GM12878 (cell line): ENCODE measurements around the gene SLC12A3. TPM values are rescaled to one million over a fixed set of nuclear protein-coding genes. Genes with fewer than 3 reads are reported as not detected.

ENCODE experiments used
- ATAC-seq: fragments of 200-7000 bp; cut with Tn5 transposase; 3 replicates; pipeline ENCODE4 v1.9.1; 2020; ENCODE audit warnings: mild to moderate bottlenecking, moderate library complexity
- BruUV-seq: library from RNA; stranded (reverse); fragments of 400-500 nt; replicated peaks from 2 replicates; lab custom pipeline; 2021; lab: Mats Ljungman, UMichigan
- CTCF ChIA-PET: fragments of 300-600 bp; sonication (Branson Sonifier 250); formaldehyde crosslinking; extraction: SDS; loops from one replicate; lab custom pipeline; 2021; ENCODE audit warnings: inconsistent platforms; lab: Yijun Ruan, JAX
- POLR2A ChIA-PET: fragments of 350-600 bp; formaldehyde crosslinking; extraction: SDS; loops from one replicate; lab custom pipeline; 2021; ENCODE audit warnings: inconsistent platforms; lab: Charles Lee
- RAD21 ChIA-PET: fragments of 300-600 bp; sonication (Branson Sonifier 250); formaldehyde crosslinking; loops from one replicate; lab custom pipeline; 2023; ENCODE audit warnings: antibody characterized with exemption; ENCODE audit not compliant: unreplicated experiment; lab: Charles Lee
- SMC1A ChIA-PET: fragments of 300-600 bp; sonication (Branson Sonifier 250); formaldehyde crosslinking; loops from one replicate; lab custom pipeline; 2023; ENCODE audit not compliant: unreplicated experiment, uncharacterized antibody; lab: Charles Lee
- DNase-seq: peaks from one replicate; pipeline ENCODE4 v3.0.0-alpha.2; 2011; ENCODE audit warnings: low read depth, low spot score
- FAIRE-seq: peaks from 3 replicates; lab custom pipeline; 2011; peaks lifted over from hg19 to GRCh38; lab: Jason Lieb, UNC
- H2AFZ ChIP-seq: 2 replicates; pipeline ENCODE4 v1.6.0; 2011; ENCODE audit warnings: low read depth, low read length, control low read depth; ENCODE audit not compliant: control insufficient read depth
- H3K27ac ChIP-seq: 2 replicates; pipeline ENCODE4 v1.5.1; 2011; ENCODE audit warnings: control low read depth; ENCODE audit not compliant: control insufficient read depth, insufficient read depth
- H3K27me3 ChIP-seq, 2 experiments: replicated peaks in 1 of 2; 2 replicates each; pipeline versions ENCODE4 v1.6.0 to v1.6.1; 2011; ENCODE audit warnings: low read length in 1 of 2; ENCODE audit not compliant: control insufficient read depth in 2 of 2, insufficient read depth in 2 of 2
- H3K36me3 ChIP-seq, 2 experiments: 2 replicates each; pipeline ENCODE4 v1.5.1; 2011; ENCODE audit warnings: low read length in 1 of 2; ENCODE audit not compliant: control insufficient read depth in 2 of 2, insufficient read depth in 2 of 2
- H3K4me1 ChIP-seq: 2 replicates; pipeline ENCODE4 v1.6.1; 2011; ENCODE audit warnings: mild to moderate bottlenecking, low read length, moderate library complexity, mixed read lengths; ENCODE audit not compliant: control insufficient read depth, insufficient read depth
- H3K4me2 ChIP-seq: 2 replicates; pipeline ENCODE4 v1.6.0; 2011; ENCODE audit warnings: control low read depth; ENCODE audit not compliant: control insufficient read depth, insufficient read depth
- H3K4me3 ChIP-seq: fragments of 200-600 bp; sonication (generic); 2 replicates; pipeline ENCODE4 v1.5.1; 2016
- H3K79me2 ChIP-seq: 2 replicates; pipeline ENCODE4 v1.6.0; 2011; ENCODE audit warnings: low read length; ENCODE audit not compliant: control insufficient read depth, insufficient read depth
- H3K9ac ChIP-seq: 2 replicates; pipeline ENCODE4 v1.8.0; 2011; ENCODE audit warnings: low read length, control low read depth, mixed read lengths; ENCODE audit not compliant: control insufficient read depth, insufficient read depth
- H3K9me3 ChIP-seq: replicated peaks from 3 replicates; pipeline ENCODE4 v1.5.1; 2011; ENCODE audit warnings: mild to moderate bottlenecking, low read length; ENCODE audit not compliant: control insufficient read depth, insufficient read depth
- H4K20me1 ChIP-seq: 2 replicates; pipeline ENCODE4 v1.6.0; 2011; ENCODE audit not compliant: control insufficient read depth, insufficient read depth
- CREM ChIP-seq: IDR thresholded peaks from 2 replicates; pipeline ENCODE4 v1.6.1; 2014; ENCODE audit warnings: antibody characterized with exemption, low read depth
- FOS ChIP-seq: IDR thresholded peaks from 3 replicates; pipeline ENCODE4 v1.6.1; 2011; ENCODE audit warnings: borderline replicate concordance; ENCODE audit not compliant: insufficient read length; ENCODE audit errors: extremely low read depth
- IKZF2 ChIP-seq, 2 experiments: fragments of 450-650 bp; IDR thresholded peaks; 2 replicates each; pipeline ENCODE4 v1.6.1; 2017; ENCODE audit warnings: mild to moderate bottlenecking in 2 of 2, moderate library complexity in 2 of 2
- JUND ChIP-seq: IDR thresholded peaks from 2 replicates; pipeline ENCODE4 v1.6.1; 2012; ENCODE audit warnings: low read depth, mild to moderate bottlenecking, low read length, improper control_type of control experiment, moderate library complexity
- MTA2 ChIP-seq: fragments of 450-650 bp; IDR thresholded peaks from 2 replicates; pipeline ENCODE4 v1.6.1; 2016; ENCODE audit warnings: low read depth, mild to moderate bottlenecking, moderate library complexity
- NFIC ChIP-seq: IDR thresholded peaks from 2 replicates; pipeline ENCODE4 v1.6.1; 2012; ENCODE audit warnings: low read depth, mild to moderate bottlenecking, inconsistent platforms, low read length, moderate library complexity
- NR2C2 ChIP-seq: IDR thresholded peaks from 2 replicates; pipeline ENCODE4 v1.6.1; 2011; ENCODE audit warnings: borderline replicate concordance, low read depth; ENCODE audit not compliant: control insufficient read depth, insufficient read length
- RAD51 ChIP-seq: fragments of 450-650 bp; IDR thresholded peaks from 2 replicates; pipeline ENCODE4 v1.6.1; 2016; ENCODE audit warnings: moderate library complexity, mild to moderate bottlenecking, inconsistent platforms
- RELA ChIP-seq: fragments of 450-650 bp; IDR thresholded peaks from 2 replicates; pipeline ENCODE4 v1.8.0; 2014; ENCODE audit warnings: borderline replicate concordance; ENCODE audit not compliant: partially characterized antibody
- SMC3 ChIP-seq: IDR thresholded peaks from 2 replicates; pipeline ENCODE4 v1.6.1; 2011; ENCODE audit warnings: low read length, improper control_type of control experiment, borderline replicate concordance
- SUZ12 ChIP-seq: fragments of 200-600 bp; sonication (generic); IDR thresholded peaks from one replicate; pipeline ENCODE4 v1.6.1; 2018; ENCODE audit warnings: antibody characterized with exemption, mild to moderate bottlenecking; ENCODE audit not compliant: unreplicated experiment
- TCF3 ChIP-seq: IDR thresholded peaks from 2 replicates; pipeline ENCODE4 v1.6.1; 2012; ENCODE audit warnings: low read depth, mild to moderate bottlenecking, low read length, borderline replicate concordance; ENCODE audit not compliant: insufficient read depth
- WGBS: methylation state at CpG from one replicate; pipeline ENCODE4 v1.1.6; 2016; ENCODE audit warnings: low lambda C conversion rate; ENCODE audit not compliant: insufficient replicate concordance, insufficient coverage; ENCODE audit errors: missing lambda C conversion rate; 5-methylcytosine and 5-hydroxymethylcytosine counted together
- in situ Hi-C: fragments of 300-500 bp; cut with MboI; formaldehyde crosslinking; loops from 9 replicates; pipeline ENCODE4 v1.14.3; 2018; ENCODE audit warnings: mixed read lengths
- intact Hi-C: fragments of 100-400 bp; cut with micrococcal nuclease; formaldehyde crosslinking; loops from one replicate; pipeline ENCODE4 v1.14.2; 2022; ENCODE audit not compliant: unreplicated experiment
- polyA plus RNA-seq, 11 experiments: library from polyadenylated mRNA; depleted of rRNA in 4 of 11; unstranded in 6 of 11; stranded (reverse) in 5 of 11; fragments of >200 nt; fragmentation: Nextera tagmentation in 4 of 11; fragmentation: Illumina TruSeq in 1 of 11; extraction: Ambion mirVana in 4 of 11; extraction: Trizol in 1 of 11; gene quantifications; 1 replicate in 1 of 11; 2 replicates in 10 of 11; pipeline versions ENCODE4 v1.2.1 to v1.2.3, GENCODE V29; 2011 to 2016; ENCODE audit warnings: inconsistent platforms in 2 of 11, missing spikeins in 2 of 11, low read depth in 1 of 11
- total RNA-seq, 4 experiments: library from RNA; depleted of rRNA in 3 of 4; stranded (reverse); fragments of >200 nt in 3 of 4; fragmentation: Illumina TruSeq in 1 of 4; extraction: Trizol in 1 of 4; gene quantifications; 2 replicates each; pipeline versions ENCODE4 v1.2.1 to v1.2.3, GENCODE V29; 2013 to 2021
- TF ChIP-seq, protein P1 (sequence below): fragments of 450-650 bp; IDR thresholded peaks from 2 replicates; pipeline ENCODE4 v1.6.1; 2016; ENCODE audit warnings: mild to moderate bottlenecking
- TF ChIP-seq, protein P2 (sequence below): IDR thresholded peaks from 2 replicates; pipeline ENCODE4 v1.6.1; 2012; ENCODE audit warnings: low read depth, low read length, improper control_type of control experiment
- TF ChIP-seq, protein P3 (sequence below): fragments of 450-650 bp; IDR thresholded peaks from 2 replicates; pipeline ENCODE4 v1.6.1; 2017; ENCODE audit warnings: mild to moderate bottlenecking, low read depth, inconsistent platforms; ENCODE audit not compliant: poor library complexity, severe bottlenecking

Gene SLC12A3
- total and polyA plus RNA-seq, 10 of the 15 experiments (the other 5 are each of a cell fraction or from before 2014, with no cell fraction given): 0.05 to 6.3 (median 3.1) TPM

DNA sequence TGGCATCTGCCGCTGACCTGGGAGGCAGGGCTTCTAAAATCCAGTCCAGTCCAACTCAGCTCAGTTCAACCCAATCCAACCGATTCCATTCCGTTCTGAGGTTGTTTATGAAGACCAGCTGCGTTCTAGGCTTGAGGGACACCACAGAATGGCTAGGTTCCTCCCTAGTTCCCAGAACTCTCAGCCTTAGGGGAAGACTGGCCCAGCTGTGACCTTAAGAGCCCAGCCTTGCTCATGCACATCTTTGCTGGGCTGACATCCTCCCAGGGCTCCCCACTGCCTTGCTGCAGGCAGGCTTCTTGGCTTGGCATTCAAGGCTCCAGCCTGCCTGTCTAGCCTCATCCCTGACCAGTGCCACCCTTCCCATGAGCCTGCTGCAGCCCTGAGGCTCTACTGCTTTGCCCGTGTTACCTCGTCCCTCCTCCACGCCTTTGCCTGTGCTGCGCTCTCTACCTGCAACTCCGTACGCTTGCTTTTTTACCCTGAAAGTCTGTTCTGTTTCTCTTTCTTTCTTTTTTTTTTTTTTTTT lies 7.9 kb downstream of the SLC12A3 start:
- Histone ChIP-seq H3K27me3 (no peaks in the 10 kb centered on the region), H3K4me1 (peaks cover 40% of the 10 kb centered on the region), H2AFZ (no peak overlapping the region), H3K27ac (no peak overlapping the region), H3K9ac (no peak overlapping the region), H3K9me3 (no peaks in the 10 kb centered on the region), H3K36me3 (no peaks in the 10 kb centered on the region), H3K4me2 (no peak overlapping the region), H3K4me3 (no peak overlapping the region), H4K20me1 (no peaks in the 10 kb centered on the region), H3K79me2 (no peaks in the 10 kb centered on the region)
- FAIRE-seq (no peak), DNase-seq (no peak), ATAC-seq (no peak)
- no TSS peak for BruUV-seq
- in situ Hi-C loops (no loop called here), intact Hi-C loops (no loop called here)
- 80% methylated on average over 10 of the region's 10 CpGs for WGBS
- ChIA-PET RAD21 (interaction anchor here (0.7 kb wide), 1 partner anchor 38 kb away, joined by 4 read pairs; no protein-coding TSS in a partner anchor), POLR2A (interaction anchor here (0.5 kb wide), 1 partner anchor 53 kb away, joined by 3 read pairs; no protein-coding TSS in a partner anchor), SMC1A (interaction anchor here (1.1 kb wide), 1 partner anchor 70 kb away, joined by 3 read pairs; no protein-coding TSS in a partner anchor), CTCF (no interaction called here)
- no peak for TF ChIP-seq NR2C2
- no peak for TF ChIP-seq JUND
- TF ChIP-seq, protein P1, sequence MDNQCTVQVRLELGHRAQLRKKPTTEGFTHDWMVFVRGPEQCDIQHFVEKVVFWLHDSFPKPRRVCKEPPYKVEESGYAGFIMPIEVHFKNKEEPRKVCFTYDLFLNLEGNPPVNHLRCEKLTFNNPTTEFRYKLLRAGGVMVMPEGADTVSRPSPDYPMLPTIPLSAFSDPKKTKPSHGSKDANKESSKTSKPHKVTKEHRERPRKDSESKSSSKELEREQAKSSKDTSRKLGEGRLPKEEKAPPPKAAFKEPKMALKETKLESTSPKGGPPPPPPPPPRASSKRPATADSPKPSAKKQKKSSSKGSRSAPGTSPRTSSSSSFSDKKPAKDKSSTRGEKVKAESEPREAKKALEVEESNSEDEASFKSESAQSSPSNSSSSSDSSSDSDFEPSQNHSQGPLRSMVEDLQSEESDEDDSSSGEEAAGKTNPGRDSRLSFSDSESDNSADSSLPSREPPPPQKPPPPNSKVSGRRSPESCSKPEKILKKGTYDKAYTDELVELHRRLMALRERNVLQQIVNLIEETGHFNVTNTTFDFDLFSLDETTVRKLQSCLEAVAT: no peak
- TF ChIP-seq SMC3: no peak
- TF ChIP-seq RAD51: no peak
- TF ChIP-seq, protein P2, sequence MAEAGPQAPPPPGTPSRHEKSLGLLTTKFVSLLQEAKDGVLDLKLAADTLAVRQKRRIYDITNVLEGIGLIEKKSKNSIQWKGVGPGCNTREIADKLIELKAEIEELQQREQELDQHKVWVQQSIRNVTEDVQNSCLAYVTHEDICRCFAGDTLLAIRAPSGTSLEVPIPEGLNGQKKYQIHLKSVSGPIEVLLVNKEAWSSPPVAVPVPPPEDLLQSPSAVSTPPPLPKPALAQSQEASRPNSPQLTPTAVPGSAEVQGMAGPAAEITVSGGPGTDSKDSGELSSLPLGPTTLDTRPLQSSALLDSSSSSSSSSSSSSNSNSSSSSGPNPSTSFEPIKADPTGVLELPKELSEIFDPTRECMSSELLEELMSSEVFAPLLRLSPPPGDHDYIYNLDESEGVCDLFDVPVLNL: no peak
- TF ChIP-seq MTA2: no peak
- no peak for TF ChIP-seq CREM
- TF ChIP-seq FOS: no peak
- TF ChIP-seq IKZF2 (IDR thresholded peaks at IDR 0.05): no peak
- TF ChIP-seq TCF3: no peak
- no peak for TF ChIP-seq NFIC
- no peak for TF ChIP-seq RELA
- TF ChIP-seq, protein P3, sequence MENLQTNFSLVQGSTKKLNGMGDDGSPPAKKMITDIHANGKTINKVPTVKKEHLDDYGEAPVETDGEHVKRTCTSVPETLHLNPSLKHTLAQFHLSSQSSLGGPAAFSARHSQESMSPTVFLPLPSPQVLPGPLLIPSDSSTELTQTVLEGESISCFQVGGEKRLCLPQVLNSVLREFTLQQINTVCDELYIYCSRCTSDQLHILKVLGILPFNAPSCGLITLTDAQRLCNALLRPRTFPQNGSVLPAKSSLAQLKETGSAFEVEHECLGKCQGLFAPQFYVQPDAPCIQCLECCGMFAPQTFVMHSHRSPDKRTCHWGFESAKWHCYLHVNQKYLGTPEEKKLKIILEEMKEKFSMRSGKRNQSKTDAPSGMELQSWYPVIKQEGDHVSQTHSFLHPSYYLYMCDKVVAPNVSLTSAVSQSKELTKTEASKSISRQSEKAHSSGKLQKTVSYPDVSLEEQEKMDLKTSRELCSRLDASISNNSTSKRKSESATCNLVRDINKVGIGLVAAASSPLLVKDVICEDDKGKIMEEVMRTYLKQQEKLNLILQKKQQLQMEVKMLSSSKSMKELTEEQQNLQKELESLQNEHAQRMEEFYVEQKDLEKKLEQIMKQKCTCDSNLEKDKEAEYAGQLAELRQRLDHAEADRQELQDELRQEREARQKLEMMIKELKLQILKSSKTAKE: no peak
- no peak for TF ChIP-seq SUZ12
